ENCODE results near the gene MAP2K3. TPM values are rescaled to one million over a fixed set of nuclear protein-coding genes. Genes with fewer than 3 reads are reported as not detected.

The MAP2K3 gene
- total and polyA plus RNA-seq, 2 donors (not counting 3 experiments of a cell fraction or from before 2014, with no cell fraction given), result 15.3 to 36.3 TPM

GRCh38 chr17:21301593-21302550 lies 17.4 kb downstream of the MAP2K3 start:
- Histone ChIP-seq H3K79me2 (ENCODE audit: control insufficient read depth, insufficient read depth, low read length) (no peaks in the 10 kb centered on the region), H2AFZ (ENCODE audit: low read depth, low read length) (no peak overlapping the region), H3K9me3 (replicated peaks; ENCODE audit: control insufficient read depth, insufficient read depth, low read length) (no peaks in the 10 kb centered on the region), H4K20me1 (replicated peaks; ENCODE audit: control insufficient read depth, extremely low read depth, insufficient read depth, low read length) (no peaks in the 10 kb centered on the region), H3K27ac (ENCODE audit: insufficient read depth, low read depth, low read length) (no peak overlapping the region), H3K4me2 (ENCODE audit: insufficient read depth, low read length) (no peak overlapping the region), H3K9ac (replicated peaks; ENCODE audit: extremely low read depth, insufficient read depth, low read length) (no peak overlapping the region), H3K4me1 (ENCODE audit: control insufficient read depth, extremely low read depth, insufficient read depth, low read length) (no peaks in the 10 kb centered on the region), H3K9me1 (replicated peaks; ENCODE audit: control insufficient read depth, extremely low read depth, insufficient read depth, low read length) (no peaks in the 10 kb centered on the region), H3K36me3 (ENCODE audit: control insufficient read depth in 2 of 2, extremely low read depth in 1 of 2, insufficient read depth in 2 of 2, low read length in 2 of 2) (peaks cover 4 to 25% of the 10 kb centered on the region in 2 experiments), H3K27me3 (ENCODE audit: control insufficient read depth in 2 of 2, insufficient read depth in 2 of 2, low read length in 2 of 2) (no peaks in the 10 kb centered on the region), H3K4me3 (replicated peaks in 1 of 3; ENCODE audit: insufficient read depth in 1 of 3, low read depth in 1 of 3, low read length in 3 of 3) (no peak overlapping the region)
- TF ChIP-seq CTCF (IDR thresholded peaks at IDR 0.05; ENCODE audit: extremely low read depth in 1 of 2, insufficient read depth in 1 of 2, low read depth in 1 of 2, low read length in 2 of 2), result no peak
- no peak for TF ChIP-seq EZH2 (IDR thresholded peaks at IDR 0.05; ENCODE audit: borderline replicate concordance, low read depth, low read length, severe bottlenecking)
- no peak for TF ChIP-seq POLR2AphosphoS5 (IDR thresholded peaks at IDR 0.05; ENCODE audit: insufficient read depth, low read depth, low read length)
- no peak for TF ChIP-seq GATA2 (IDR thresholded peaks at IDR 0.05; ENCODE audit: insufficient read depth, insufficient read length, low read depth, low read length)
- FAIRE-seq, result no peak
- intact Hi-C loops (cut with micrococcal nuclease), result no loop called here
- no TSS peak for BruUV-seq (replicated peaks)
- dilution Hi-C loops (cut with MboI; ENCODE audit: extremely low pct_ligation_motif_present, low sequenced_read_pairs), result no loop called here
- CTCF ChIA-PET, result interaction anchor here (1.0 to 1.6 kb wide), 2 partner anchors 22 to 23 kb away, joined by 3 to 5 read pairs; no protein-coding TSS in a partner anchor
- DNase-seq (ENCODE audit: low read depth, low spot score), result no peak
- POLR2A ChIA-PET, result no interaction called here

Data from endothelial cell of umbilical vein (primary cell).